NCI-H2196 (cell line): Measurements from ENCODE around the gene NAP1L1.

ENCODE experiments used
- DNase-seq: peaks from one replicate; lab custom pipeline; 2025; ENCODE audit not compliant: unreplicated experiment; lab: John Stamatoyannopoulos, UW

NAP1L1 gene

GRCh38 chr12:76084863-76085519 lies 506 bp upstream of the NAP1L1 start:
- peak; percentile 92 for DNase-seq

DNA sequence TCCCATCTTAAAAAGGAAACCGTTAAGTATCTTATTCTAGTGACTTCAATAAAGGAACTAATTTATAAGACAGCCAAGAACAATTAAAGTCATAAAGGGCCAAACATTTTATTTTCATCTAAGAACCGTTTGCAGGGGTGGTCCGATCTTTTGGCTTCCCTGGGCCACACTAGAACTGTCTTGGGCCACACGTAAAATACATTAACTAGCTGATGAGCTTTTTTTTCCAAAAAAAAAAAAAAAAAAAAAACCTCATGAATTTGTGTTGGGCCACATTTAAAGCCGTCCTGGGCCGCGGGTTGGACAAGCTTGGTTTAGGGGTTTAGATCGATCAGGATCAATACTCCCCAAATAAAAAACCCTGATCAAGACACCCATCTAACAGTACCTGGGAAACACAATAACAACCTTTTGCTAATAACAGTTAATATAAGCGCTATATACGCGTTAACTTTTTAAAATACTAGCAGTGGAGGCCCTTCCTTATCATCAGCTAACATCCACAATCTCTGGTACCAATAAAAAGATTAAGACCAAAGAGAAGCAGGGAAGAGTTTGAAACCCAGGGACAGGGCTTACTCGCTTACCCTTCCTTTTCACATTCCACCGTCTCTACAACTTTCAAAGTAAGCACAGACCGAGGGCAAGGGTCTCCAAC lies 1.1 kb downstream of the NAP1L1 start:
- DNase-seq: no peak

DNA sequence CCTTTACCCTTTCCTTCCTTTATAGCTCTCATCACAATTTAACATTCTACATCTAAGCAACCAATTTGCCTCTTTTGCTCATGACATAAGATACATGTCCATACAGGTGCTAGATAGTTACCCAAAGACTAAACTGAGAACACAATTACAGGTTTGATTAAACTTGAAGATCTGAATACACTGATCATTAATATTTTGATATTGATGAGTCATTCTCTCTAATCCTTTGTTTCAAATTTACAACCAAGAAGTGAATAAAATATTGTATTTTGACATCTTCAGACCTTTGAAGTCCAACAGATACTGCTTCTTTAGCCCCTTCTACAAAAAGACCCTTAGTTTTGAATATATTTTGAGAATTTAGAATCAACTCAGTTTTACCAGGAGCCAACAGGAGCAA lies 2.6 kb downstream of the NAP1L1 start:
- no peak for DNase-seq

DNA sequence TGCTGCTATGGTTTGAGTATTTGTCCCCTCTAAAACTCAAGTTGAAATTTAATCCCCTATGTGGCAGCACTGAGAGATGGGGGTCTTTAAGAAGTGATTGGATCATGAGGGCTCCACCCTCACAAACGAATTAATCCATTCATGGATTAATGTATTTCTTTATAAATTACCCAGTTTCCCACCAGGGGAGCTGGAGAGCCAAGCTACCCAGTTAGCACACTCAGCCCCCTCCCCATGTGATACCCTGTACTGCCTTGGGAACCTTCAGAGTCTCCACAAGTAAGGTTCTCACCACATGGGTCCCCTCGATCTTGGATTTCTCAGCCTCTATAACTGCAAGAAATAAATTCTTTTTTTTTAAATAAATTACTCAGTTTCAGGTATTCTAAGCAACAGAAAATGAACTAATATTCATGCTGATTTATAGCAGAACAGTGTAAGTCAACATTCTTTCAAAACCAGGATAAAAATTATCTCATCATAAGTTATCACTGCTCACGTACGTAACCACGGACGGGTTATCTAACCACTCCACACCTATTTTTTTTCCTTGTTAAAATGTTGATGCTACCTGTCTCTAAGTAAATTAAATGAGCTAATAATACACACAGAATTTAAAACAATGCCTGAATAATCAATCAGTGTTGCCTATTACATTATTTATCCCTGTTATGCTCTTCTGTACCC lies 3.6 kb downstream of the NAP1L1 start:
- DNase-seq: no peak

DNA sequence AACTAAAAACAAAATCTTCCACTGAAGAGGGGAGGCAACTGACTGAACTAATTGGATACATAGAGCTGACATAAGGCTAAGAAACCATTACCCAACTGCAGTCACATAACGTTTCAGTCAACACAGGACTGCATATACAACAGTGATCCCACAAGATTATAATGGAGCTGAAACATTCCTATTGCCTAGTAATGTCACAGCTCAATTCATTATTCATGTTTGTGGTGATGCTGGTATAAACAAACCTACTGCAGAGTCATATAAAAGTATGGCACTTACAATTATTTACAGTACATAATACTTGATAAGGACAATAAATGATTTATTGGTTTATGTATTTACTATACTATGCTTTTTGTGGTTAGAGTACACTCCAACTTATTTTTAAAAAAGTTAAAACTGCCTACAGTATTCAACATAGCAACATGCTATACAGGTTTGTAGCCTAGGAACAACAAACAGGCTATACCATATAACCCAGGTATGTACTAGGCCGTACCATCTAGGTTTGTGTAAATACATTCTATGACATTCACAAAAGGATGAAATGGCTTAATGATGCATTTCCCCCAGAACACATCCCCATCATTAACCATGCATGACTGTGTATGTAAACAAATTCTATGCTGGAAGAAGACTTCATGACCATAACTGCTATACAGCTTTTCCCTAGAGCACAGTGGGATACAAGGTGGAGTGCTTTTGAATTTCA lies 4.3 kb downstream of the NAP1L1 start:
- no peak for DNase-seq

DNA sequence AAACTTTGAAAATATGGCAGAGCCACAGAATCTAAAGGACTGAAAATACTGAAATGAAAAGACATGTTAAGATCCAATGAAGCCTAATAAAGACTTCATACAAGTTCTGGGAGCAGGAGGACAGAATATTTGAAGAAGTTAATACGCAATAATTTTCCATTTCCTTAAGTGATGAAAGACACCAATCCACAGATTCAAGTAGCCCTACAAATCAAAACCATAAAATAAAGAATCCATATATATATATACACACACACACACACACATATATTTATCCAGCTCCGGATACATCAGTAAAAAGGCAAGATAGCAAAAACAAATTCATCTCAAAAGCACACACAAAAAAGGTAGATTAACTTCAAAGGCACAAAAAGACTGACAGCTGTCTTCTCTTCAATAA lies 5.7 kb downstream of the NAP1L1 start:
- DNase-seq: no peak

GRCh38 chr12:76075448-76075847 lies 9.0 kb downstream of the NAP1L1 start:
- DNase-seq: no peak

DNA sequence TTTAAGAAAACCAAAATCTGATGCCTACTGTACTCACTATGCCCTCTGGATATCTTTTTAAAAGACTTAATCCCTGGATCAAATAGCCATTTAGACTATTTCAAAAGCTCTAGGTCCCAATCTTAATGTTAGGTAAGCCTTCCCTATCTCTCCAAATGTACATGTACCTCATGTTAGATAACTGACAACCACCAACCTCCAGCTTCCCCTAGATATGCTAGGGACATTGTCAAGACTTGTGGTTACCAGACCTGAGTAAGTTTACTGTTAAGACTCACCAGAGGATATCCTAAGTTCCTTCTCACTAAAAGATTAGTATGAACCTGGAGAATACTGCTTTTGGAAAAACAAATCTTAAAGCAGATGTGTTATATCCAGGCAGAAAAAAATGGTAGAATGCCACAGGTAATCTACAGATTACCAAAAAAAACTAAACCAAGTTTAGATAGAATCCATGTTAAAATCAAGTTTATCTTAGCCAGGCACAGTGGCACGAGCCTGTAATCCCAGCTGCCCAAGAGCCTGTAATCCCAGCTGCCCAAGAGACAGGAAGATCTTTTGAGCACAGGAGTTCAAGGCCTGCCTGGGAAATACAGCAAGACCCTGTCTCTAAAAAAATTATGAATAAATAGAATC lies 9.7 kb downstream of the NAP1L1 start:
- no peak for DNase-seq

- no peak for DNase-seq
These were observed 10.9 kb downstream of the NAP1L1 start for GRCh38 chr12:76073561-76073960.

- DNase-seq: no peak
These were observed 11.9 kb downstream of the NAP1L1 start for GRCh38 chr12:76072568-76072967.

- no peak for DNase-seq
These were observed 15.1 kb downstream of the NAP1L1 start for GRCh38 chr12:76069339-76069738.

DNA sequence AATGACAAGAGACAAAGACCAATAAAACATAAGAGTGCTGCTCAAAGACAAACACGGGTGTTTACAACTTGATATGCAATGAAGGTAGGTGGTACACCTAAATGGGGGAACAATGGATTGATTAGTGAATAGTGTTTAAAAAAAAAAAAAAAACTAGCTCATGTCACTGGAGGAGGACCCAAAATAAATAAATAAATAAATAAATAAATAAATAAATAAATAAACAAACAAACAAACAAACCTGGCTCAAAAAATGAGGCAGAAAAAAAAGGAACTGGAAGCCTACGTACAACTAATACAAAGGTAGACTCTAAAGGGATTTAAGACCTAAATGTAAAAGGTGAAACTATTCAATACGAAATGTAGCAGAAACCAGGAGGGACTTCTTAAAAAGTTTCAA lies 18.6 kb downstream of the NAP1L1 start:
- DNase-seq: no peak

DNA sequence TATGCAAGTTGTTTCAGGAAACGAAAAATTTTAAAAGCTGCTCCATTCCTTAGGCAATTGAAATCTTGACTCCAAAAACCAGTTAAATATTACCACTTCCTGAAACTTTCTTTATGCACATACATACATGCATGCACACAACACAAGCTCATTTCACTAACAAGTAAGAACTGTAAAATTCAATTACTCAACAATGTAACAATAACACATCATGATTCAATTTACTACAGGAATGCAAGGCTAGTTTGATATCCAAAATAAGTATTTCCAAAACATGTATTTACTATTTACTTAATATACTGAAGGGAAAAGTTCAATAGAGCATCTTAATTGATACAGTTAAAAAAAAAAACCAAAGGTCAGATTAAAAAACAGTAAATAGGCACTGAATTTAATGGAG lies 19.6 kb downstream of the NAP1L1 start:
- no peak for DNase-seq

DNA sequence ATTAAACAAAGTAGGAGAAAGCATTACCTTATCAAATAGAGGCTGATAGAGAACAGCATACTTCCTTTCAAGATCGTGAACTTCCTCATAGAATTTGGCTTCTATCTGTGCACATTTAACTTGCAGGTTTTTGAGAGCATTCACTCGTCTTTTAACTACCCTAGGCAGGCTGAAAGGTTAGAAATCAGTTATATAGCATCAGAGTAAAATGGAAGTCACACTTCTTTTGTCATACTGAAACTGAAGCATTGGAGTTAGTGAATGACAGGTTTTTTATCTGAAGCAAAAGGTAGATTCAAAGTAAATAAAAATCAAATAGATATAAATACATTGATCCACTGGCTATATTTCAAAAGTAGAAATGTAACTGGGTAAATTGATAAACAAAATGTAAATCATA lies 24.4 kb downstream of the NAP1L1 start:
- DNase-seq: no peak

DNA sequence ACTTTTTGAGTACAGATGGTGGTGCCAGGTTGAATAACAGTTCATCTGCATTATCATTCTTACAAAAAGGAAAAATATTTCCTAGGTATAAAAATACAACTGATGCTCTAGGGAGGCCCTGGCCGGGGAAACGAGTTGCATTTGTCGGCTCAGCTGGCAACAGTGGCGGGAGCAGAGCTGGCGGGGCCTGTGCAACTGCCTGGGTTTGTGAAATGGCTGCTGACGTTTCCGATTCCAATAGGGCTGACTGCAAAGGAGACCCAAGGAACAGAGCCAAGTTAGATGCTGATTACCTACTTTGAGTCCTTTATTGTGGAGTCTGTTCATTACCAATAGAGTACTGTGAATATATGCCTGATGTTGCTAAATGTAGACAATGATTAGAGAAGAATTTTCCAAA lies 27.2 kb downstream of the NAP1L1 start:
- no peak for DNase-seq

- DNase-seq: no peak
These were observed 29.1 kb downstream of the NAP1L1 start for GRCh38 chr12:76055393-76055792.

- no peak for DNase-seq
These were observed 34.8 kb downstream of the NAP1L1 start for GRCh38 chr12:76049575-76050251.

DNA sequence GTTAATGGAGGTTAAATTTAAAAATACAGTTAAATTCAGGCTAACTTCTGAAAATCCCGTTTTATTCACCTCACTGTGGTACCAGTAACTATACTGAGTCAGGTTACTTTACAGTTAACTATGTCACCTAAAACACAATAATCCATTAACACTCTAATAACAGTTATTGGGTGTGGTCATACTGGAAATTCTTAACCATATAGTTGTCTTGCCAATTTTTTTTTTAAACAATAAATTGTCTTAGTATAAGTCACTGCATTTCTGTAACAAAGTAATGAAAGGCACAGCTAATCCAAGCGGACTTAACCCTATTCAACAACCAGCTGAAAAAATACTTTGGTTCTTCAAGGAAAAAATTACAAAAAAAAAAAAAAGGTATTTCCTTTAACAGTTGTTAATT lies 36.7 kb downstream of the NAP1L1 start:
- DNase-seq: no peak

DNA sequence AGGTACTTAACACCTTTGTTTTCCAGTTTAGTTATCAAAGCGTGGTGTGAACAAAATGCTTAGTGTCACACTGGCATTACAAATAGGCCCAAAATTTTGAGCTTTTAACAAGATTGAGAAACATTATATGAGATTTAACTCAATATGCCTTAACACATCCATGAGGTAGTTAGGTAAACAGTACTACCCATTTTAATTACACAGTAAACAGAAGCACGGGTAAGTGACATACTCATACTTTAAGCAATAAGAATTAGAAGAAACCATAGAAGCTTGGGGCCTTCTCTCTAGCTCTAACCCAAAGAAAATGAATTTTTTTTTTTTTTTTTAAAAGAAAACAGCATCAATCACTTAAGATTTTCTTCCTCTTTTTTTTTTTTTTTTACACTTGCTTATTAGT lies 37.4 kb downstream of the NAP1L1 start:
- no peak for DNase-seq

DNA sequence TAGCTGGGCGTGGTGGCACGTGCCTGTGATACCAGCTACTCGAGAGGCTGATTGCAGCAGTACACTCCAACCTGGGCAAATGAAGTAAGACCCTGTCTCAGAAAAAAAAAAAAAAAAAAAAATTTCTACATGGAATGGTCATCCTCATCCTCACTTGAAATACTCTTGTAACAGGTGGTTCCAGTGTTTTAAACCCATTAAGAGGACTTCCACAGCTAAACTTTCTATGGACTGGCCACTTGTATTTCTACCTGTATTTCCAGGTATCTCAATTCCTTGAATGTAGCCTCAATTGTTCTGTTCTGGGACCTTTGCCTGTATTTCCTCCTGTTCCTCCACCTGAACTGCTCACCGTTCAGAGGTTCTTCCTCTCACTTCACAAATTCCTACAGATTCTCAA lies 41.1 kb downstream of the NAP1L1 start:
- no peak for DNase-seq

- DNase-seq: no peak
These were observed 42.3 kb downstream of the NAP1L1 start for GRCh38 chr12:76042147-76042546.
